Jurkat, Clone E6-1 (cell line): ENCODE measurements around the gene COL5A1.
"Not testable (repeated sequence)": the region's sequence is repeated elsewhere in the genome, so short reads cannot be mapped to it uniquely, and the experiment has no call there.

Source experiments
- DNase-seq: peaks from one replicate; pipeline ENCODE4 v3.0.0-alpha.2; 2011; ENCODE audit warnings: low read depth, low spot score
- H3K4me3 ChIP-seq: 2 replicates; pipeline ENCODE4 v1.5.1; 2011; ENCODE audit warnings: mild to moderate bottlenecking, low read length, control low read depth, moderate library complexity

The COL5A1 gene

GRCh38 chr9:134664446-134664845 is 22.8 kb downstream of the COL5A1 start:
- no peak for DNase-seq
- no peak overlapping the region for H3K4me3 ChIP-seq

GRCh38 chr9:134666208-134666607 is 24.6 kb downstream of the COL5A1 start:
- no peak overlapping the region for H3K4me3 ChIP-seq
- no peak for DNase-seq

- H3K4me3 ChIP-seq, result no peak overlapping the region
Observed at GRCh38 chr9:134666831-134667230, 25.2 kb downstream of the COL5A1 start.

GRCh38 chr9:134668977-134669376 is 27.4 kb downstream of the COL5A1 start:
- DNase-seq, H3K4me3 ChIP-seq: not testable (repeated sequence)

More at GRCh38 chr9:134666831-134667230, 25.2 kb downstream of the COL5A1 start:
- DNase-seq, result no peak

GRCh38 chr9:134669399-134669955 is 27.9 kb downstream of the COL5A1 start:
- H3K4me3 ChIP-seq, result no peak overlapping the region
- no peak for DNase-seq

GRCh38 chr9:134670042-134670525 is 28.5 kb downstream of the COL5A1 start:
- H3K4me3 ChIP-seq, result no peak overlapping the region
- DNase-seq, result no peak

- DNase-seq, result no peak
- H3K4me3 ChIP-seq, result no peak overlapping the region
Observed at GRCh38 chr9:134670851-134671281, 29.3 kb downstream of the COL5A1 start.

- no peak overlapping the region for H3K4me3 ChIP-seq
- DNase-seq, result no peak
Observed at GRCh38 chr9:134671341-134672113, 29.9 kb downstream of the COL5A1 start.

- no peak overlapping the region for H3K4me3 ChIP-seq
- no peak for DNase-seq
Observed at GRCh38 chr9:134676361-134676760, 34.8 kb downstream of the COL5A1 start.

GRCh38 chr9:134676886-134677285 is 35.3 kb downstream of the COL5A1 start:
- H3K4me3 ChIP-seq, result no peak overlapping the region
- DNase-seq, result no peak

GRCh38 chr9:134677743-134678142 is 36.1 kb downstream of the COL5A1 start:
- H3K4me3 ChIP-seq, result no peak overlapping the region
- DNase-seq, result no peak

GRCh38 chr9:134678206-134678605 is 36.6 kb downstream of the COL5A1 start:
- no peak overlapping the region for H3K4me3 ChIP-seq
- no peak for DNase-seq

- no peak overlapping the region for H3K4me3 ChIP-seq
- no peak for DNase-seq
Observed at GRCh38 chr9:134678666-134679443, 37.3 kb downstream of the COL5A1 start.

- DNase-seq, result no peak
Observed at GRCh38 chr9:134679616-134680392, 38.2 kb downstream of the COL5A1 start.

GRCh38 chr9:134680393-134681060 is 38.9 kb downstream of the COL5A1 start:
- DNase-seq, result no peak
- H3K4me3 ChIP-seq, result no peak overlapping the region

More at GRCh38 chr9:134679616-134680392, 38.2 kb downstream of the COL5A1 start:
- H3K4me3 ChIP-seq, result no peak overlapping the region

GRCh38 chr9:134681061-134681661 is 39.6 kb downstream of the COL5A1 start:
- no peak for DNase-seq
- H3K4me3 ChIP-seq, result no peak overlapping the region

- no peak overlapping the region for H3K4me3 ChIP-seq
- no peak for DNase-seq
Observed at GRCh38 chr9:134682026-134682425, 40.4 kb downstream of the COL5A1 start.

GRCh38 chr9:134682651-134683364 is 41.2 kb downstream of the COL5A1 start:
- no peak for DNase-seq
- H3K4me3 ChIP-seq, result no peak overlapping the region
